Common myeloid progenitor, CD34-positive (primary cell): ENCODE data around the gene AGAP2.

Experiments used
- CTCF ChIA-PET: fragments of 350-600 bp; sonication (Branson Sonifier 250); formaldehyde crosslinking; loops from one replicate; lab custom pipeline; 2021; ENCODE audit warnings: antibody characterized with exemption; lab: Charles Lee
- POLR2A ChIA-PET: fragments of 350-600 bp; sonication (Branson Sonifier 250); formaldehyde crosslinking; loops from one replicate; lab custom pipeline; 2021; ENCODE audit warnings: antibody characterized with exemption; lab: Charles Lee
- DNase-seq, 3 donors: peaks; one replicate each; pipeline versions ENCODE4 v3.0.0 to v3.0.0-alpha.2; 2013
- H3K27ac ChIP-seq, 2 experiments: 1 replicate in 1 of 2; 2 replicates in 1 of 2; pipeline ENCODE4 v1.7.0; 2013; ENCODE audit warnings: inconsistent platforms in 2 of 2, low read length in 2 of 2, mild to moderate bottlenecking in 2 of 2, low read depth in 1 of 2, moderate library complexity in 1 of 2; ENCODE audit not compliant: severe bottlenecking in 2 of 2, insufficient read depth in 1 of 2, poor library complexity in 1 of 2
- H3K27me3 ChIP-seq, 5 experiments: replicated peaks in 2 of 5; 1 replicate in 3 of 5; 2 replicates in 2 of 5; pipeline versions ENCODE4 v1.6.1 to v1.7.0; 2013; ENCODE audit warnings: low read length in 4 of 5, mild to moderate bottlenecking in 2 of 5, moderate library complexity in 2 of 5, inconsistent platforms in 1 of 5; ENCODE audit not compliant: insufficient read depth in 5 of 5, control insufficient read depth in 4 of 5
- H3K36me3 ChIP-seq, 4 experiments: 1 replicate in 2 of 4; 2 replicates in 2 of 4; pipeline versions ENCODE4 v1.6.1 to v1.7.0; 2013; ENCODE audit warnings: low read length in 3 of 4, control low read depth in 1 of 4, mild to moderate bottlenecking in 1 of 4; ENCODE audit not compliant: control insufficient read depth in 4 of 4, insufficient read depth in 4 of 4
- H3K4me1 ChIP-seq, 4 experiments: 1 replicate in 3 of 4; 2 replicates in 1 of 4; pipeline versions ENCODE4 v1.6.1 to v1.7.1; 2013; ENCODE audit warnings: low read length in 3 of 4, mild to moderate bottlenecking in 3 of 4, control low read depth in 1 of 4, inconsistent platforms in 1 of 4, moderate library complexity in 1 of 4; ENCODE audit not compliant: control insufficient read depth in 4 of 4, insufficient read depth in 4 of 4; ENCODE audit errors: control extremely low read depth in 1 of 4
- H3K4me3 ChIP-seq, 7 experiments: 1 replicate in 4 of 7; 2 replicates in 3 of 7; pipeline versions ENCODE4 v1.5.1 to v1.7.0; 2013; ENCODE audit warnings: mild to moderate bottlenecking in 7 of 7, low read length in 6 of 7, moderate library complexity in 6 of 7, inconsistent platforms in 2 of 7, low read depth in 2 of 7, control low read depth in 1 of 7; ENCODE audit not compliant: insufficient read depth in 4 of 7, control insufficient read depth in 1 of 7; ENCODE audit errors: extremely low read depth in 1 of 7
- H3K9me3 ChIP-seq, 5 experiments: 1 replicate in 4 of 5; 2 replicates in 1 of 5; pipeline versions ENCODE4 v1.6.1 to v1.7.1; 2013; ENCODE audit warnings: low read length in 4 of 5, mild to moderate bottlenecking in 2 of 5, inconsistent platforms in 1 of 5, low read depth in 1 of 5, moderate library complexity in 1 of 5; ENCODE audit not compliant: control insufficient read depth in 4 of 5, insufficient read depth in 2 of 5; ENCODE audit errors: control extremely low read depth in 1 of 5
- WGBS: methylation state at CpG from one replicate; pipeline ENCODE4 v1.1.5; 2013; ENCODE audit not compliant: insufficient coverage; 5-methylcytosine and 5-hydroxymethylcytosine counted together

AGAP2 gene

DNA sequence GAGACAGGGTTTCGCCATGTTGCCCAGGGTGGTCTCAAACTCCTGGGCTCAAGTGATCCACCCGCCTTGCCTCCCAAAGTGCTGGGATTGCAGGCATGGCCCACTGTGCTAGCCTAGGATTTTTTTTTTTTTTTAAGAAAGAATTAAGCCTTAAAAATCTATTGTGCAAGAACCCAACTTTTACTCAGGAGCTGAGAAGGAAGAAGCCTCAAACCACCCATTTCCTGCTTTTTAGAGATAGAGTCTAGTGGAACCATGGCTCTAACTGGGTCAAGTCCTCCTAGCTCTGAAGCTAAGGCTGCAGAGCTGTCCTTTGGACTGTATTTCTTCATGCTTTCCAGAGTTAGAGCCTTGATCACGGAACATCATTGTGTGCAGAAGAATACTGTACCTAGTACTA, 42.7 kb upstream of the AGAP2 start:
- Histone ChIP-seq H3K27me3 (no peaks in the 10 kb centered on the region), H3K4me1 (peaks cover 9 to 34% (median 31%) of the 10 kb centered on the region in 4 experiments), H3K4me3 (no peak overlapping the region), H3K36me3 (peaks cover 2 to 24% (median 9%) of the 10 kb centered on the region in 4 experiments), H3K9me3 (no peaks in the 10 kb centered on the region), H3K27ac (no peak overlapping the region)
- peak in 1 of 3 donors; percentile 17 for DNase-seq
- POLR2A ChIA-PET, result interaction anchor here (0.7 kb wide), 1 partner anchor 29 kb away, joined by 3 read pairs; the partner anchor contains the start of gene CDK4
- 80% methylated on average over 1 of the region's 3 CpGs for WGBS
- CTCF ChIA-PET, result interaction anchor here (0.7 to 10.4 kb wide), 13 partner anchors 9 to 122 kb away, joined by 3 to 74 read pairs (median 5); partner anchors contain the start of genes CYP27B1, EEF1AKMT3, METTL1 and TSPAN31

DNA sequence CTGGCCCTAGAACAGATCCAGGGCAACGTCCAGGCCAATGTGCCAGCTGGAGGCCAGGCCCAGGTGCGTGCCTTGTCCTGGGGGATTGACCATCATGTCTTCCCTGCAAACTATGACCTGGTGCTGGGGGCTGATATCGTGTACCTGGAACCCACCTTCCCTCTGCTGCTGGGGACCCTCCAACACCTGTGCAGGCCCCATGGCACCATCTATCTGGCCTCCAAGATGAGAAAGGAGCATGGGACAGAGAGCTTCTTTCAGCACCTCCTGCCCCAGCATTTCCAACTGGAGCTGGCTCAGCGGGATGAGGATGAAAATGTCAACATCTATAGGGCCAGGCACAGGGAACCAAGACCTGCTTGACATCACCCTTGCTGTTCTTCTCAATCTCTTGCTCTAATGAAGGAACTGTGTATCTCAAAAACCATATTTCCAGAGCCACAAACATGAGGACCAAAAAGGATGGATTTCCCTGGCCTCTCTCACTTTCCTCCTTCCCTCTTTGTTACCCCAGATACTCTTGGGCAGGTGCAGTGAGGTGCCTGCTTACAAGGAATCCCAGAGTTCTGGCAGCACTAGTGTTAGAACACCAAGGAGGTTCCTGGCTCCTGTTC, 41.8 kb upstream of the AGAP2 start:
- ChIA-PET POLR2A (no interaction called here), CTCF (interaction anchor here (0.9 to 10.4 kb wide), 7 partner anchors 8 to 123 kb away, joined by 3 to 74 read pairs (median 5); partner anchors contain the start of genes CYP27B1, EEF1AKMT3, METTL1 and TSPAN31)
- H3K4me1 ChIP-seq, result peaks cover 9 to 34% (median 31%) of the 10 kb centered on the region in 4 experiments
- no peak overlapping the region for H3K27ac ChIP-seq
- peaks cover 0 to 16% (median 5%) of the 10 kb centered on the region in 4 experiments for H3K36me3 ChIP-seq
- H3K27me3 ChIP-seq, result no peaks in the 10 kb centered on the region
- WGBS, result 100% methylated on average over 2 of the region's 4 CpGs
- H3K9me3 ChIP-seq, result no peaks in the 10 kb centered on the region
- H3K4me3 ChIP-seq, result no peak overlapping the region
- no peak for DNase-seq

DNA sequence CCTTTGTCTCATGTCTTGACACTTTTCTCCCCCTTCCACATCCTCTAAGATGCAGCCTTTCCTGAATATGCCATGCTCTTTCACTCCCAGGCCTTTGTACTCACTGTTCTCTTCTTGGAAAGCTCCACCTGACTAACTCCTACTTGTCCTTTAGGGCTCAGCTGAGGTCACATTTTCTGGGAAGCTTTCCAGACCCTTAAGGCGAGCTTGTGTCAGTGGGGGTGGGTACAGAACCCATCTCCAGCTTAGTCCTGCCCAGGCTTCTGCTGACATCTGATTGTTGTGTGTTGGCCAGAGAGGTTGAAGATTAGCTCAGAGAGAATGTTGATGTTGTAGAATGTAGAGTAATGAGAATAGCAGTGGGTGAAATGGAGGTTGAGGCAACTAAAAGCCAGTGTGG, 41.2 kb upstream of the AGAP2 start:
- peaks cover 9 to 34% (median 31%) of the 10 kb centered on the region in 4 experiments for H3K4me1 ChIP-seq
- DNase-seq, result no peak
- no peak overlapping the region for H3K4me3 ChIP-seq
- ChIA-PET CTCF (interaction anchor here (0.6 to 10.4 kb wide), 6 partner anchors 18 to 443 kb away, joined by 3 to 74 read pairs (median 4); no protein-coding TSS in a partner anchor), POLR2A (no interaction called here)
- H3K27ac ChIP-seq, result no peak overlapping the region
- no peaks in the 10 kb centered on the region for H3K27me3 ChIP-seq
- peaks cover 0 to 16% (median 2%) of the 10 kb centered on the region in 4 experiments for H3K36me3 ChIP-seq
- 100% methylated on average over 1 of the region's 1 CpG for WGBS
- H3K9me3 ChIP-seq, result no peaks in the 10 kb centered on the region

DNA sequence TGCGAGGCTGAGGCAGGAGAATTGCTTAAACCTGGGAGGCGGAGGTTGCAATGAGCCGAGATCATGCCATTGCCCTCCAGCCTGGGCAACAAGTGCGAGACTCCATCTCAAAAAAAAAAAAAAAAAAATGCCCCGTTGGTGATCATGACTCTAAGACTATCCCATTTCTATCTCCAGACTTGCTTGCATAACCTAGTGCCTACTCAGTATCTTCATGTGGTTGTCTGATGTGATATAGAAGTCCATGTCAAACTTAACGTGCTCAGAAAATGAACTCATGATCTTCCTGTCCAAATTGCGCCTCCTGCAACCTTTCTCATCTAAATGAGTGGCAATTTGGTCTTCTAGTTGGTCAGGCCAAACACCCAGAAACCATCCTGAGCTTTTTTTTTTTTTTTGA, 39.4 kb upstream of the AGAP2 start:
- Histone ChIP-seq H3K27ac (no peak overlapping the region), H3K4me3 (no peak overlapping the region), H3K36me3 (peaks cover 0 to 12% (median 2%) of the 10 kb centered on the region in 4 experiments), H3K4me1 (peaks cover 9 to 28% (median 22%) of the 10 kb centered on the region in 4 experiments), H3K27me3 (no peaks in the 10 kb centered on the region), H3K9me3 (no peaks in the 10 kb centered on the region)
- 100% methylated on average over 4 of the region's 7 CpGs for WGBS
- POLR2A ChIA-PET, result no interaction called here
- DNase-seq, result no peak
- CTCF ChIA-PET, result interaction anchor here (0.9 to 10.4 kb wide), 4 partner anchors 16 to 125 kb away, joined by 3 to 74 read pairs (median 6); no protein-coding TSS in a partner anchor

- no peaks in the 10 kb centered on the region for H3K27me3 ChIP-seq
- ChIA-PET CTCF (interaction anchor here (0.9 to 10.4 kb wide), 3 partner anchors 11 to 25 kb away, joined by 3 to 74 read pairs (median 6); no protein-coding TSS in a partner anchor), POLR2A (no interaction called here)
- WGBS, result 97% methylated on average over 4 of the region's 7 CpGs
- peaks cover 0 to 12% (median 2%) of the 10 kb centered on the region in 4 experiments for H3K36me3 ChIP-seq
- DNase-seq, result no peak
- H3K4me1 ChIP-seq, result peaks cover 9 to 33% (median 23%) of the 10 kb centered on the region in 4 experiments
- no peak overlapping the region for H3K27ac ChIP-seq
- no peak overlapping the region for H3K4me3 ChIP-seq
- H3K9me3 ChIP-seq, result no peaks in the 10 kb centered on the region
These were observed 38.8 kb upstream of the AGAP2 start for GRCh38 chr12:57777367-57777766.

GRCh38 chr12:57776247-57776587, 37.7 kb upstream of the AGAP2 start:
- H3K4me1 ChIP-seq, result peaks cover under 1 to 28% (median 20%) of the 10 kb centered on the region in 4 experiments
- no peak overlapping the region for H3K27ac ChIP-seq
- 92% methylated on average over 2 of the region's 2 CpGs for WGBS
- H3K36me3 ChIP-seq, result peaks cover 0 to 12% (median 2%) of the 10 kb centered on the region in 4 experiments
- H3K4me3 ChIP-seq, result no peak overlapping the region
- H3K27me3 ChIP-seq, result no peaks in the 10 kb centered on the region
- no peak for DNase-seq
- ChIA-PET POLR2A (no interaction called here), CTCF (interaction anchor here (2.5 to 10.4 kb wide), 2 partner anchors 14 to 19 kb away, joined by 15 to 74 read pairs; no protein-coding TSS in a partner anchor)
- no peaks in the 10 kb centered on the region for H3K9me3 ChIP-seq
